Keratinocyte (primary cell): Measurements from ENCODE around the gene RASD1. TPM values are rescaled to one million over a fixed set of nuclear protein-coding genes. Genes with fewer than 3 reads are reported as not detected.
A peak's percentile ranks its signal among the peaks of the same experiment; 100 is the strongest.

Experiments
- DNase-seq: peaks from one replicate; pipeline ENCODE4 v3.0.0-alpha.2; 2011; ENCODE audit warnings: low read depth, missing footprints, low spot score
- FAIRE-seq: peaks from 2 replicates; lab custom pipeline; 2011; peaks lifted over from hg19 to GRCh38; lab: Jason Lieb, UNC
- H2AFZ ChIP-seq: 2 replicates; pipeline ENCODE4 v1.6.0; 2012; ENCODE audit warnings: low read length, control low read depth, inconsistent platforms; ENCODE audit not compliant: control insufficient read depth
- H3K27ac ChIP-seq: 2 replicates; pipeline ENCODE4 v1.5.1; 2011; ENCODE audit warnings: low read length; ENCODE audit not compliant: control insufficient read depth, insufficient read depth
- H3K27me3 ChIP-seq: 3 replicates; pipeline ENCODE4 v1.6.0; 2011; ENCODE audit warnings: low read length; ENCODE audit not compliant: control insufficient read depth, insufficient read depth; ENCODE audit errors: extremely low read depth
- H3K36me3 ChIP-seq, 2 experiments: 2 replicates in 1 of 2; 3 replicates in 1 of 2; pipeline ENCODE4 v1.5.1; 2011; ENCODE audit warnings: low read length in 2 of 2, mild to moderate bottlenecking in 1 of 2; ENCODE audit not compliant: control insufficient read depth in 2 of 2, insufficient read depth in 2 of 2; ENCODE audit errors: extremely low read depth in 1 of 2
- H3K4me1 ChIP-seq: 3 replicates; pipeline ENCODE4 v1.5.1; 2011; ENCODE audit warnings: low read length; ENCODE audit not compliant: control insufficient read depth, insufficient read depth; ENCODE audit errors: extremely low read depth
- H3K4me2 ChIP-seq: 3 replicates; pipeline ENCODE4 v1.6.0; 2011; ENCODE audit warnings: low read depth, low read length; ENCODE audit not compliant: control insufficient read depth, insufficient read depth; ENCODE audit errors: extremely low read depth
- H3K4me3 ChIP-seq, 3 experiments: fragments of 200-600 bp in 1 of 3; sonication (generic) in 1 of 3; 2 replicates in 2 of 3; 3 replicates in 1 of 3; pipeline ENCODE4 v1.5.1; 2011 to 2016; ENCODE audit warnings: low read length in 3 of 3, mild to moderate bottlenecking in 3 of 3, control low read depth in 2 of 3, inconsistent platforms in 1 of 3, low read depth in 1 of 3, mixed read lengths in 1 of 3, mixed run types in 1 of 3, moderate library complexity in 1 of 3; ENCODE audit not compliant: control insufficient read depth in 2 of 3, insufficient read depth in 2 of 3; ENCODE audit errors: extremely low read depth in 1 of 3
- H3K79me2 ChIP-seq: 2 replicates; pipeline ENCODE4 v1.6.0; 2012; ENCODE audit warnings: low read length; ENCODE audit not compliant: control insufficient read depth, insufficient read depth
- H3K9ac ChIP-seq: 3 replicates; pipeline ENCODE4 v1.6.0; 2011; ENCODE audit warnings: low read length; ENCODE audit not compliant: control insufficient read depth, insufficient read depth; ENCODE audit errors: extremely low read depth
- H3K9me1 ChIP-seq: 3 replicates; pipeline ENCODE4 v1.6.0; 2011; ENCODE audit warnings: low read length; ENCODE audit not compliant: control insufficient read depth, insufficient read depth; ENCODE audit errors: extremely low read depth
- H3K9me3 ChIP-seq: 2 replicates; pipeline ENCODE4 v1.5.1; 2012; ENCODE audit warnings: low read depth, low read length; ENCODE audit not compliant: control insufficient read depth
- H4K20me1 ChIP-seq: 3 replicates; pipeline ENCODE4 v1.6.0; 2011; ENCODE audit warnings: low read length; ENCODE audit not compliant: control insufficient read depth, insufficient read depth; ENCODE audit errors: extremely low read depth
- CTCF ChIP-seq, 3 experiments: IDR thresholded peaks in 1 of 3; conservative IDR thresholded peaks in 1 of 3; optimal IDR thresholded peaks in 1 of 3; 2 replicates in 2 of 3; 3 replicates in 1 of 3; pipeline versions ENCODE3 to v1.5.1; 2011; ENCODE audit warnings: low read length in 3 of 3, mild to moderate bottlenecking in 3 of 3, moderate library complexity in 2 of 3, control low read depth in 1 of 3, inconsistent platforms in 1 of 3; ENCODE audit not compliant: insufficient read depth in 2 of 3; ENCODE audit errors: extremely low read depth in 1 of 3
- EZH2 ChIP-seq: IDR thresholded peaks from one replicate; pipeline ENCODE4 v1.6.1; 2012; ENCODE audit warnings: inconsistent platforms, mild to moderate bottlenecking, low read length, moderate library complexity
- dilution Hi-C: fragments of 300-500 bp; cut with MboI; formaldehyde crosslinking; loops from one replicate; pipeline ENCODE4 v1.7.0; 2020; ENCODE audit warnings: low sequenced_read_pairs; ENCODE audit not compliant: extremely low pct_ligation_motif_present
- polyA minus RNA-seq, 3 experiments: library from RNA; depleted of rRNA, polyadenylated mRNA; stranded (reverse); fragments of >200 nt; gene quantifications; 1 replicate in 1 of 3; 2 replicates in 1 of 3; 3 replicates in 1 of 3; pipeline ENCODE4 v1.2.3, GENCODE V29; 2011
- polyA plus RNA-seq, 5 experiments: library from polyadenylated mRNA; depleted of rRNA in 3 of 5; stranded (reverse) in 3 of 5; stranded (forward) in 1 of 5; unstranded in 1 of 5; fragments of >200 nt; gene quantifications; 1 replicate in 1 of 5; 2 replicates in 3 of 5; 3 replicates in 1 of 5; pipeline versions ENCODE4 v1.2.1 to v1.2.3, GENCODE V29; 2011 to 2012; ENCODE audit warnings: missing spikeins in 2 of 5, low read depth in 1 of 5, low replicate concordance in 1 of 5

Gene RASD1
- 0.20 to 1.1 TPM in 2 of 3 replicates, not detected in the other for polyA plus RNA-seq
- 1.1 TPM for polyA plus RNA-seq (2011; ENCODE audit: low read depth)
- 0.11 and 0.29 TPM in 2 replicates for polyA plus RNA-seq (2011; cell fraction: cytosol; rRNA removed)
- polyA plus RNA-seq (2011; cell fraction: nucleus; rRNA removed), result 1.0 and 2.2 TPM in 2 replicates
- 0.13 and 4.0 TPM in 2 replicates for polyA plus RNA-seq (2012; ENCODE audit: low replicate concordance)
- polyA minus RNA-seq, result 0.20 TPM in 1 of 3 replicates, not detected in the others
- polyA minus RNA-seq (2011; cell fraction: cytosol; rRNA and poly(A)+ RNA removed), result not detected
- 1.4 and 1.6 TPM in 2 replicates for polyA minus RNA-seq (2011; cell fraction: nucleus; rRNA and poly(A)+ RNA removed)

GRCh38 chr17:17496189-17497064, at the start of gene RASD1:
RASD1 (minus strand) TSS chr17:17496395; CDS start chr17:17496181, 214 bp downstream.
- no peaks in the 10 kb centered on the region for H3K79me2 ChIP-seq
- peaks cover 5% of the 10 kb centered on the region for H4K20me1 ChIP-seq
- peaks cover 9% of the 10 kb centered on the region for H3K4me1 ChIP-seq
- peaks cover 51% of the 10 kb centered on the region for H3K27me3 ChIP-seq
- no peaks in the 10 kb centered on the region for H3K9me3 ChIP-seq
- no peak within 1 kb of the TSS for H3K27ac ChIP-seq
- peaks cover 3 to 8% of the 10 kb centered on the region in 2 experiments for H3K36me3 ChIP-seq
- H3K9ac ChIP-seq, result peak within 1 kb of the TSS; percentile 55
- H3K4me2 ChIP-seq, result peak within 1 kb of the TSS; percentile 89
- dilution Hi-C loops, result no loop called here
- peak; percentile 40 to 77 (median 64) for TF ChIP-seq CTCF (optimal IDR thresholded peaks at IDR 0.05 in 1 of 3, IDR thresholded peaks at IDR 0.05 in 1 of 3, conservative IDR thresholded peaks at IDR 0.05 in 1 of 3; ENCODE audit: extremely low read depth in 1 of 3, insufficient read depth in 2 of 3, low read length in 3 of 3)
- no peak for TF ChIP-seq EZH2
- FAIRE-seq, result no peak
- H3K4me3 ChIP-seq, result peak within 1 kb of the TSS; percentile 46 to 72 (median 70)
- peak within 1 kb of the TSS; percentile 51 for H2AFZ ChIP-seq
- H3K9me1 ChIP-seq, result no peaks in the 10 kb centered on the region
- DNase-seq, result no peak

- FAIRE-seq (no peak), DNase-seq (no peak)
- Histone ChIP-seq H2AFZ (no peak overlapping the region), H3K4me2 (no peak overlapping the region), H3K4me3 (no peak overlapping the region), H3K36me3 (no peaks in the 10 kb centered on the region), H3K27me3 (no peaks in the 10 kb centered on the region), H3K27ac (no peak overlapping the region), H3K79me2 (no peaks in the 10 kb centered on the region), H3K9me3 (no peaks in the 10 kb centered on the region), H4K20me1 (peaks cover 7% of the 10 kb centered on the region), H3K9me1 (no peaks in the 10 kb centered on the region), H3K4me1 (no peaks in the 10 kb centered on the region), H3K9ac (no peak overlapping the region)
- dilution Hi-C loops, result no loop called here
- no peak for TF ChIP-seq EZH2
- TF ChIP-seq CTCF (optimal IDR thresholded peaks at IDR 0.05 in 1 of 3, IDR thresholded peaks at IDR 0.05 in 1 of 3, conservative IDR thresholded peaks at IDR 0.05 in 1 of 3; ENCODE audit: extremely low read depth in 1 of 3, insufficient read depth in 2 of 3, low read length in 3 of 3), result no peak
Observed at GRCh38 chr17:17545984-17546383, 49.8 kb upstream of the RASD1 start.
